HG03565 (cell line): ENCODE results near the gene PRXL2A.

ENCODE experiments used
- ATAC-seq: cut with Tn5 transposase; IDR thresholded peaks from one replicate; pipeline ENCODE4 v1.9.1; 2021; ENCODE audit warnings: mild to moderate bottlenecking, moderate library complexity; ENCODE audit not compliant: unreplicated experiment

The PRXL2A gene

GRCh38 chr10:80444124-80444523, 35.8 kb downstream of the PRXL2A start:
- ATAC-seq = no peak

- peak; percentile 69 for ATAC-seq
Observed at GRCh38 chr10:80444646-80445319, 36.4 kb downstream of the PRXL2A start.

- no peak for ATAC-seq
Observed at GRCh38 chr10:80447436-80448190, 39.3 kb downstream of the PRXL2A start.

GRCh38 chr10:80448209-80448942, 40.0 kb downstream of the PRXL2A start:
- ATAC-seq = no peak

- ATAC-seq = no peak
Observed at GRCh38 chr10:80449520-80449919, 41.2 kb downstream of the PRXL2A start.

GRCh38 chr10:80451132-80451531, 42.8 kb downstream of the PRXL2A start:
- no peak for ATAC-seq

- no peak for ATAC-seq
Observed at GRCh38 chr10:80452069-80452468, 43.7 kb downstream of the PRXL2A start.

GRCh38 chr10:80452640-80453039, 44.3 kb downstream of the PRXL2A start:
- ATAC-seq = no peak

GRCh38 chr10:80453056-80453841, 44.9 kb downstream of the PRXL2A start:
- no peak for ATAC-seq

GRCh38 chr10:80453842-80454512, 45.6 kb downstream of the PRXL2A start, which contains the start of gene TSPAN14:
TSPAN14 (plus strand) TSS chr10:80454310; CDS start chr10:80489234, 34,924 bp downstream.
- peak; percentile 44 for ATAC-seq

- peak; percentile 8 for ATAC-seq
Observed at GRCh38 chr10:80454513-80455460, 46.4 kb downstream of the PRXL2A start.

- ATAC-seq = no peak
Observed at GRCh38 chr10:80455461-80456349, 47.4 kb downstream of the PRXL2A start.

- ATAC-seq = no peak
Observed at GRCh38 chr10:80457554-80458262, 49.4 kb downstream of the PRXL2A start.

GRCh38 chr10:80458263-80458625, 49.9 kb downstream of the PRXL2A start:
- ATAC-seq = no peak

GRCh38 chr10:80458638-80459037, 50.3 kb downstream of the PRXL2A start:
- no peak for ATAC-seq

GRCh38 chr10:80459047-80459865, 50.9 kb downstream of the PRXL2A start:
- peak; percentile 34 for ATAC-seq
